HEK293T (cell line): ENCODE results near the gene TNFAIP8.

Source experiments
- CTCF ChIA-PET: fragments of 350-600 bp; formaldehyde crosslinking; extraction: SDS; loops from one replicate; lab custom pipeline; 2021; ENCODE audit warnings: antibody characterized with exemption, inconsistent platforms; lab: Yijun Ruan, JAX
- POLR2A ChIA-PET: fragments of 350-600 bp; formaldehyde crosslinking; extraction: SDS; loops from one replicate; lab custom pipeline; 2020; ENCODE audit warnings: antibody characterized with exemption, inconsistent platforms; lab: Yijun Ruan, JAX
- DNase-seq: peaks from one replicate; pipeline ENCODE4 v3.0.0; 2012; ENCODE audit warnings: mixed read lengths; ENCODE audit errors: extremely low spot score
- ARNT ChIP-seq: fragments of 450-650 bp; IDR thresholded peaks from 2 replicates; pipeline ENCODE4 v1.6.1; 2017; ENCODE audit warnings: mild to moderate bottlenecking
- BHLHE40 ChIP-seq: fragments of 450-650 bp; IDR thresholded peaks from 2 replicates; pipeline ENCODE4 v1.6.1; 2016; ENCODE audit warnings: mild to moderate bottlenecking, moderate library complexity, borderline replicate concordance
- CTBP1 ChIP-seq: fragments of 450-650 bp; IDR thresholded peaks from 2 replicates; pipeline ENCODE4 v1.6.1; 2016; ENCODE audit warnings: borderline replicate concordance
- ELF4 ChIP-seq: fragments of 450-650 bp; IDR thresholded peaks from 2 replicates; pipeline ENCODE4 v1.6.1; 2017; ENCODE audit warnings: antibody characterized with exemption
- FOXA1 ChIP-seq: fragments of 450-650 bp; IDR thresholded peaks from 2 replicates; pipeline ENCODE4 v1.6.1; 2016; ENCODE audit warnings: mild to moderate bottlenecking
- FOXK2 ChIP-seq: fragments of 450-650 bp; IDR thresholded peaks from 2 replicates; pipeline ENCODE4 v1.6.1; 2016; ENCODE audit warnings: mild to moderate bottlenecking
- FOXM1 ChIP-seq: fragments of 450-650 bp; IDR thresholded peaks from 2 replicates; pipeline ENCODE4 v1.6.1; 2017; ENCODE audit warnings: mild to moderate bottlenecking, borderline replicate concordance
- HDGF ChIP-seq: fragments of 450-650 bp; IDR thresholded peaks from 2 replicates; pipeline ENCODE4 v1.6.1; 2017; ENCODE audit warnings: antibody characterized with exemption, borderline replicate concordance
- L3MBTL2 ChIP-seq: fragments of 450-650 bp; conservative IDR thresholded peaks from 2 replicates; pipeline ENCODE4 v1.6.1; 2016; ENCODE audit warnings: mild to moderate bottlenecking
- LEF1 ChIP-seq: fragments of 450-650 bp; IDR thresholded peaks from 2 replicates; pipeline ENCODE4 v1.6.1; 2017; ENCODE audit warnings: mild to moderate bottlenecking, borderline replicate concordance
- NFRKB ChIP-seq: fragments of 450-650 bp; IDR thresholded peaks from 2 replicates; pipeline ENCODE4 v1.6.1; 2016; ENCODE audit warnings: mild to moderate bottlenecking, moderate library complexity
- PKNOX1 ChIP-seq: fragments of 450-650 bp; IDR thresholded peaks from 2 replicates; pipeline ENCODE4 v1.6.1; 2016
- SP1 ChIP-seq: fragments of 450-650 bp; IDR thresholded peaks from 2 replicates; pipeline ENCODE4 v1.6.1; 2017
- SUZ12 ChIP-seq: fragments of 450-650 bp; IDR thresholded peaks from 2 replicates; pipeline ENCODE4 v1.6.1; 2016; ENCODE audit warnings: mild to moderate bottlenecking
- TARDBP ChIP-seq: fragments of 450-650 bp; IDR thresholded peaks from 2 replicates; pipeline ENCODE4 v1.6.1; 2016
- ZNF384 ChIP-seq: fragments of 450-650 bp; IDR thresholded peaks from 2 replicates; pipeline ENCODE4 v1.6.1; 2016

Gene TNFAIP8

GRCh38 chr5:119353213-119353612, 2.6 kb upstream of the TNFAIP8 start:
- DNase-seq = no peak
- no peak for TF ChIP-seq ZNF384
- no peak for TF ChIP-seq TARDBP
- TF ChIP-seq ARNT = no peak
- no peak for TF ChIP-seq BHLHE40
- TF ChIP-seq FOXM1 = no peak
- no peak for TF ChIP-seq HDGF
- ChIA-PET CTCF (no interaction called here), POLR2A (no interaction called here)

GRCh38 chr5:119353686-119354366, 2.0 kb upstream of the TNFAIP8 start:
- CTCF ChIA-PET = no interaction called here
- TF ChIP-seq FOXK2 (no peak), SUZ12 (no peak), PKNOX1 (no peak), ARNT (no peak)
- DNase-seq = no peak
- POLR2A ChIA-PET = no interaction called here

- ChIA-PET CTCF (no interaction called here), POLR2A (no interaction called here)
- DNase-seq = no peak
- TF ChIP-seq FOXA1 (no peak), BHLHE40 (no peak), PKNOX1 (no peak), LEF1 (no peak), SUZ12 (no peak), ARNT (no peak), CTBP1 (no peak), TARDBP (no peak), ELF4 (no peak), HDGF (no peak), ZNF384 (no peak)
Observed at GRCh38 chr5:119354537-119355243, 1.1 kb upstream of the TNFAIP8 start.

GRCh38 chr5:119355244-119355638, 578 bp upstream of the TNFAIP8 start:
- DNase-seq = no peak
- POLR2A ChIA-PET = no interaction called here
- no peak for TF ChIP-seq ELF4
- no peak for TF ChIP-seq SUZ12
- TF ChIP-seq SP1 = no peak
- TF ChIP-seq FOXM1 = no peak
- no peak for TF ChIP-seq CTBP1
- no peak for TF ChIP-seq NFRKB
- TF ChIP-seq BHLHE40 = no peak
- no peak for TF ChIP-seq L3MBTL2
- TF ChIP-seq ARNT = no peak
- no peak for TF ChIP-seq HDGF
- CTCF ChIA-PET = interaction anchor here (1.9 kb wide), 1 partner anchor 57 kb away, joined by 8 read pairs; no protein-coding TSS in a partner anchor

- POLR2A ChIA-PET = no interaction called here
- CTCF ChIA-PET = interaction anchor here (0.9 to 2.2 kb wide), 4 partner anchors 13 to 368 kb away, joined by 3 to 8 read pairs (median 4); partner anchors contain the start of gene DTWD2
- TF ChIP-seq HDGF (no peak), SP1 (no peak), SUZ12 (no peak), LEF1 (no peak), ELF4 (no peak), BHLHE40 (no peak), NFRKB (no peak), FOXA1 (no peak), TARDBP (no peak), FOXM1 (no peak), ZNF384 (no peak), L3MBTL2 (no peak), PKNOX1 (no peak), ARNT (no peak), CTBP1 (no peak), FOXK2 (no peak)
- DNase-seq = no peak
Observed at GRCh38 chr5:119356612-119357188, 881 bp downstream of the TNFAIP8 start.

GRCh38 chr5:119357270-119357669, 1.5 kb downstream of the TNFAIP8 start:
- TF ChIP-seq SP1 = no peak
- CTCF ChIA-PET = interaction anchor here (1.1 to 2.2 kb wide), 3 partner anchors 23 to 369 kb away, joined by 3 to 5 read pairs (median 3); partner anchors contain the start of gene DTWD2
- no peak for DNase-seq
- POLR2A ChIA-PET = no interaction called here
